ENCODE measurements around the gene CLCA2. TPM values are rescaled to one million over a fixed set of nuclear protein-coding genes. Genes with fewer than 3 reads are reported as not detected.

Gene CLCA2
- total RNA-seq, 1 experiment from 2014 or later: 0.07 TPM

GRCh38 chr1:86455073-86455472 lies 31.1 kb downstream of the CLCA2 start:
- H3K27me3 ChIP-seq (replicated peaks; ENCODE audit: control insufficient read depth, insufficient read depth, low read length): no peaks in the 10 kb centered on the region
- no peaks in the 10 kb centered on the region for H3K9me3 ChIP-seq
- Mint-ChIP-seq H3K9me3 (ENCODE audit: unreplicated experiment) (no peaks in the 10 kb centered on the region), H3K27ac (ENCODE audit: unreplicated experiment) (no peak overlapping the region), H3K4me3 (ENCODE audit: unreplicated experiment) (no peak overlapping the region), H3K27me3 (ENCODE audit: insufficient read depth, unreplicated experiment) (peaks cover 11% of the 10 kb centered on the region), H3K36me3 (ENCODE audit: insufficient read depth, unreplicated experiment) (no peaks in the 10 kb centered on the region), H3K4me1 (ENCODE audit: low read depth, unreplicated experiment) (peaks cover under 1% of the 10 kb centered on the region)
- H3K4me1 ChIP-seq: no peaks in the 10 kb centered on the region
- DNase-seq: no peak
- no peak for TF ChIP-seq CTCF (IDR thresholded peaks at IDR 0.05; ENCODE audit: insufficient read depth in 1 of 2, low read depth in 1 of 2, low read length in 1 of 2, severe bottlenecking in 1 of 2, unreplicated experiment in 1 of 2)
- H3K36me3 ChIP-seq (ENCODE audit: control insufficient read depth, insufficient read depth, low read length): no peaks in the 10 kb centered on the region
- ChIA-PET CTCF (no interaction called here), POLR2A (no interaction called here)
- intact Hi-C loops (cut with micrococcal nuclease; ENCODE audit: unreplicated experiment): no loop called here
- no TSS peak for BruUV-seq (replicated peaks)
- no peak overlapping the region for H3K4me3 ChIP-seq (ENCODE audit: low read depth, low read length)

GRCh38 chr1:86460998-86461397 lies 37.0 kb downstream of the CLCA2 start:
- H3K27ac Mint-ChIP-seq (ENCODE audit: unreplicated experiment): no peak overlapping the region

DNA sequence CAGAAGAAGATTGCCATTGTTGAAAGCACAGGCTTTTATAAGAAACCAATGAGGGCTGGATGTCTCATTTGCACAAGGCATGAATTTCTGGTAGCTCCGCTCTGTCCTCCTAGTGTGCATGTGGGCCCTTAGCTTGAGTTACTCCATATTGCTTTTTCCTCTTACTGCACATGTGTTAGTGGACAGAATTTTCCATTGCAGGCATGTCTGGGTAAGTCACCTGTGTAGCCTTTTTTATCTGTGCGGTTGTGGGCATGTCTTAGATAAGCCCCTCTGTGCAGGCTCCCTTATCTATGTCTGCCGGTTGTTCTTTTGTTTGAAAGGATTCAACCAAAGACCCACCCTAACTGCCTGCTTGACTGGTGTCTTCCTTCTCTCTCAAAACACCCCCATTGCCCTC lies 37.5 kb downstream of the CLCA2 start:
- H3K4me3 ChIP-seq (ENCODE audit: low read depth, low read length): no peak overlapping the region

More at GRCh38 chr1:86460998-86461397, 37.0 kb downstream of the CLCA2 start:
- Histone ChIP-seq H3K27me3 (replicated peaks; ENCODE audit: control insufficient read depth, insufficient read depth, low read length) (no peaks in the 10 kb centered on the region), H3K9me3 (no peaks in the 10 kb centered on the region), H3K4me1 (0 out of 2 replicates have a peak, but pooled peaks cover 8% of the 10 kb centered on the region), H3K36me3 (ENCODE audit: control insufficient read depth, insufficient read depth, low read length) (no peaks in the 10 kb centered on the region), H3K4me3 (ENCODE audit: low read depth, low read length) (no peak overlapping the region)
- no TSS peak for BruUV-seq (replicated peaks)
- TF ChIP-seq CTCF (IDR thresholded peaks at IDR 0.05; ENCODE audit: insufficient read depth in 1 of 2, low read depth in 1 of 2, low read length in 1 of 2, severe bottlenecking in 1 of 2, unreplicated experiment in 1 of 2): no peak
- intact Hi-C loops (cut with micrococcal nuclease; ENCODE audit: unreplicated experiment): no loop called here
- Mint-ChIP-seq H3K4me1 (ENCODE audit: low read depth, unreplicated experiment) (peaks cover 18% of the 10 kb centered on the region), H3K4me3 (ENCODE audit: unreplicated experiment) (no peak overlapping the region), H3K9me3 (ENCODE audit: unreplicated experiment) (no peaks in the 10 kb centered on the region), H3K36me3 (ENCODE audit: insufficient read depth, unreplicated experiment) (no peaks in the 10 kb centered on the region), H3K27me3 (ENCODE audit: insufficient read depth, unreplicated experiment) (peaks cover 7% of the 10 kb centered on the region)
- CTCF ChIA-PET: no interaction called here
- POLR2A ChIA-PET: no interaction called here
- DNase-seq: no peak

More for the DNA sequence above, 37.5 kb downstream of the CLCA2 start:
- Histone ChIP-seq H3K27me3 (replicated peaks; ENCODE audit: control insufficient read depth, insufficient read depth, low read length) (no peaks in the 10 kb centered on the region), H3K4me1 (0 out of 2 replicates have a peak, but pooled peaks cover 8% of the 10 kb centered on the region), H3K9me3 (no peaks in the 10 kb centered on the region), H3K36me3 (ENCODE audit: control insufficient read depth, insufficient read depth, low read length) (no peaks in the 10 kb centered on the region)
- BruUV-seq (replicated peaks): no TSS peak
- no peak for TF ChIP-seq CTCF (IDR thresholded peaks at IDR 0.05; ENCODE audit: insufficient read depth in 1 of 2, low read depth in 1 of 2, low read length in 1 of 2, severe bottlenecking in 1 of 2, unreplicated experiment in 1 of 2)
- Mint-ChIP-seq H3K27me3 (ENCODE audit: insufficient read depth, unreplicated experiment) (peaks cover 7% of the 10 kb centered on the region), H3K36me3 (ENCODE audit: insufficient read depth, unreplicated experiment) (no peaks in the 10 kb centered on the region), H3K4me3 (ENCODE audit: unreplicated experiment) (no peak overlapping the region), H3K9me3 (ENCODE audit: unreplicated experiment) (no peaks in the 10 kb centered on the region), H3K4me1 (ENCODE audit: low read depth, unreplicated experiment) (peaks cover 18% of the 10 kb centered on the region), H3K27ac (ENCODE audit: unreplicated experiment) (no peak overlapping the region)
- peak in 1 of 2 experiments; percentile 2 for DNase-seq
- intact Hi-C loops (cut with micrococcal nuclease; ENCODE audit: unreplicated experiment): no loop called here
- POLR2A ChIA-PET: no interaction called here
- CTCF ChIA-PET: no interaction called here
